ENCODE data around the gene HTR3B.
"Not testable (repeated sequence)": the region's sequence is repeated elsewhere in the genome, so short reads cannot be mapped to it uniquely, and the experiment has no call there.

HTR3B gene

GRCh38 chr11:113901141-113901540 lies 3.5 kb upstream of the HTR3B start:
- DNase-seq (ENCODE audit: low read depth), result no peak
- H3K4me3 ChIP-seq (ENCODE audit: low read depth, low read length), result no peak overlapping the region
- no peak for TF ChIP-seq CTCF (IDR thresholded peaks at IDR 0.05; ENCODE audit: control insufficient read depth, extremely low read depth, insufficient read depth)

GRCh38 chr11:113906038-113906437 lies 1.4 kb downstream of the HTR3B start:
- no peak overlapping the region for H3K4me3 ChIP-seq (ENCODE audit: low read depth, low read length)
- DNase-seq (ENCODE audit: low read depth), result peak; percentile 98
- peak; percentile 67 for TF ChIP-seq CTCF (IDR thresholded peaks at IDR 0.05; ENCODE audit: control insufficient read depth, extremely low read depth, insufficient read depth)

GRCh38 chr11:113906516-113906915 lies 1.9 kb downstream of the HTR3B start:
- no peak for TF ChIP-seq CTCF (IDR thresholded peaks at IDR 0.05; ENCODE audit: control insufficient read depth, extremely low read depth, insufficient read depth)
- DNase-seq (ENCODE audit: low read depth), result peak; percentile 37
- no peak overlapping the region for H3K4me3 ChIP-seq (ENCODE audit: low read depth, low read length)

GRCh38 chr11:113907152-113907551 lies 2.6 kb downstream of the HTR3B start:
- no peak overlapping the region for H3K4me3 ChIP-seq (ENCODE audit: low read depth, low read length)
- no peak for DNase-seq (ENCODE audit: low read depth)
- TF ChIP-seq CTCF (IDR thresholded peaks at IDR 0.05; ENCODE audit: control insufficient read depth, extremely low read depth, insufficient read depth), result no peak

- no peak overlapping the region for H3K4me3 ChIP-seq (ENCODE audit: low read depth, low read length)
- TF ChIP-seq CTCF (IDR thresholded peaks at IDR 0.05; ENCODE audit: control insufficient read depth, extremely low read depth, insufficient read depth), result no peak
- no peak for DNase-seq (ENCODE audit: low read depth)
Observed at GRCh38 chr11:113907681-113908080, 3.1 kb downstream of the HTR3B start.

GRCh38 chr11:113908098-113908497 lies 3.5 kb downstream of the HTR3B start:
- DNase-seq (ENCODE audit: low read depth), result no peak
- TF ChIP-seq CTCF (IDR thresholded peaks at IDR 0.05; ENCODE audit: control insufficient read depth, extremely low read depth, insufficient read depth), result no peak
- H3K4me3 ChIP-seq (ENCODE audit: low read depth, low read length), result no peak overlapping the region

- H3K4me3 ChIP-seq (ENCODE audit: low read depth, low read length), result not testable (repeated sequence)
Observed at GRCh38 chr11:113911491-113911890, 6.9 kb downstream of the HTR3B start.

More at GRCh38 chr11:113911491-113911890, 6.9 kb downstream of the HTR3B start:
- not testable (repeated sequence) for DNase-seq (ENCODE audit: low read depth)

Data from LNCaP clone FGC (cell line).